Posterior cingulate gyrus (tissue), 11 donors: Measurements from ENCODE around the gene ZDHHC14.
"Not testable (repeated sequence)": the region's sequence is repeated elsewhere in the genome, so short reads cannot be mapped to it uniquely, and the experiment has no call there.

Source experiments
- DNase-seq, 10 donors: peaks; one replicate each; pipeline versions ENCODE4 v3.0.0 to v3.0.0-alpha.2; 2020 to 2021; ENCODE audit warnings: mixed read lengths in 3 of 10
- intact Hi-C: fragments of 100-400 bp; cut with DNase I; formaldehyde crosslinking; loops from one replicate; pipeline ENCODE4 v1.15.1; 2023

Gene ZDHHC14

GRCh38 chr6:157461000-157461915 is 80.3 kb downstream of the ZDHHC14 start:
- DNase-seq: peak in 1 of 10 donors; percentile 33

GRCh38 chr6:157462956-157463742 is 82.2 kb downstream of the ZDHHC14 start:
- no peak for DNase-seq
- intact Hi-C loops: loop anchor here (5.0 kb wide), 1 partner anchor 81 kb away; the partner anchor contains the start of gene ZDHHC14

More at GRCh38 chr6:157461000-157461915, 80.3 kb downstream of the ZDHHC14 start:
- intact Hi-C loops: loop anchor here (5.0 kb wide), 1 partner anchor 79 kb away; the partner anchor contains the start of gene ZDHHC14

GRCh38 chr6:157463743-157464135 is 82.7 kb downstream of the ZDHHC14 start:
- DNase-seq: not testable (repeated sequence)
- intact Hi-C loops: loop anchor here (5.0 kb wide), 1 partner anchor 81 kb away; the partner anchor contains the start of gene ZDHHC14

- DNase-seq: no peak
- intact Hi-C loops: loop anchor here (5.0 kb wide), 1 partner anchor 83 kb away; the partner anchor contains the start of gene ZDHHC14
Observed at GRCh38 chr6:157464653-157465535, 83.9 kb downstream of the ZDHHC14 start.

GRCh38 chr6:157466342-157466648 is 85.3 kb downstream of the ZDHHC14 start:
- intact Hi-C loops: no loop called here

GRCh38 chr6:157467339-157467738 is 86.3 kb downstream of the ZDHHC14 start:
- DNase-seq, intact Hi-C loops: not testable (repeated sequence)

More at GRCh38 chr6:157466342-157466648, 85.3 kb downstream of the ZDHHC14 start:
- DNase-seq: no peak

GRCh38 chr6:157468054-157468453 is 87.1 kb downstream of the ZDHHC14 start:
- no peak for DNase-seq
- intact Hi-C loops: no loop called here

- intact Hi-C loops: no loop called here
- no peak for DNase-seq
Observed at GRCh38 chr6:157468574-157468973, 87.6 kb downstream of the ZDHHC14 start.

GRCh38 chr6:157469378-157469777 is 88.4 kb downstream of the ZDHHC14 start:
- intact Hi-C loops: no loop called here
- DNase-seq: no peak

GRCh38 chr6:157471077-157471686 is 90.2 kb downstream of the ZDHHC14 start:
- DNase-seq: peak in 1 of 10 donors; percentile 59
- intact Hi-C loops: no loop called here

- DNase-seq: no peak
- intact Hi-C loops: no loop called here
Observed at GRCh38 chr6:157471895-157472686, 91.1 kb downstream of the ZDHHC14 start.

GRCh38 chr6:157476797-157477196 is 95.8 kb downstream of the ZDHHC14 start:
- DNase-seq: no peak
- intact Hi-C loops: no loop called here

GRCh38 chr6:157478926-157479325 is 97.9 kb downstream of the ZDHHC14 start:
- DNase-seq: no peak
- intact Hi-C loops: no loop called here

GRCh38 chr6:157479464-157480303 is 98.7 kb downstream of the ZDHHC14 start:
- intact Hi-C loops: no loop called here
- no peak for DNase-seq

GRCh38 chr6:157481189-157481864 is 100.3 kb downstream of the ZDHHC14 start:
- intact Hi-C loops: no loop called here
- DNase-seq: no peak

- DNase-seq: no peak
- intact Hi-C loops: no loop called here
Observed at GRCh38 chr6:157481865-157482249, 100.9 kb downstream of the ZDHHC14 start.

- no peak for DNase-seq
- intact Hi-C loops: no loop called here
Observed at GRCh38 chr6:157483770-157484169, 102.8 kb downstream of the ZDHHC14 start.
